HG02610 (cell line): Measurements from ENCODE around the gene NOXA1.

ENCODE experiments used
- ATAC-seq: cut with Tn5 transposase; IDR thresholded peaks from one replicate; pipeline ENCODE4 v1.9.1; 2021; ENCODE audit warnings: mild to moderate bottlenecking, moderate library complexity; ENCODE audit not compliant: unreplicated experiment

NOXA1 gene

GRCh38 chr9:137452761-137453642, 29.8 kb downstream of the NOXA1 start:
- no peak for ATAC-seq

- ATAC-seq = peak; percentile 50
Observed at GRCh38 chr9:137453643-137454081, 30.5 kb downstream of the NOXA1 start.

GRCh38 chr9:137454145-137454596, 31.0 kb downstream of the NOXA1 start:
- no peak for ATAC-seq

- no peak for ATAC-seq
Observed at GRCh38 chr9:137454597-137455358, 31.6 kb downstream of the NOXA1 start.

GRCh38 chr9:137455359-137455991, 32.3 kb downstream of the NOXA1 start:
- no peak for ATAC-seq

- ATAC-seq = no peak
Observed at GRCh38 chr9:137456061-137456863, 33.1 kb downstream of the NOXA1 start.

GRCh38 chr9:137456864-137457405, 33.7 kb downstream of the NOXA1 start:
- no peak for ATAC-seq

GRCh38 chr9:137457406-137458193, 34.4 kb downstream of the NOXA1 start:
- no peak for ATAC-seq

- peak; percentile 5 for ATAC-seq
Observed at GRCh38 chr9:137458194-137459151, 35.3 kb downstream of the NOXA1 start.

- peak; percentile 72 for ATAC-seq
Observed at GRCh38 chr9:137459152-137459600, 36.0 kb downstream of the NOXA1 start, which contains the start of gene NSMF. NSMF (minus strand) TSS chr9:137459334; CDS start chr9:137459102, 232 bp downstream.

GRCh38 chr9:137459601-137460362, 36.6 kb downstream of the NOXA1 start:
- no peak for ATAC-seq

- no peak for ATAC-seq
Observed at GRCh38 chr9:137460363-137461315, 37.4 kb downstream of the NOXA1 start.

- no peak for ATAC-seq
Observed at GRCh38 chr9:137461316-137461662, 38.1 kb downstream of the NOXA1 start.

- peak; percentile 44 for ATAC-seq
Observed at GRCh38 chr9:137461663-137462395, 38.6 kb downstream of the NOXA1 start.

GRCh38 chr9:137462396-137462985, 39.3 kb downstream of the NOXA1 start:
- ATAC-seq = no peak
